ENCODE results near the gene KLHDC7A.

DNA sequence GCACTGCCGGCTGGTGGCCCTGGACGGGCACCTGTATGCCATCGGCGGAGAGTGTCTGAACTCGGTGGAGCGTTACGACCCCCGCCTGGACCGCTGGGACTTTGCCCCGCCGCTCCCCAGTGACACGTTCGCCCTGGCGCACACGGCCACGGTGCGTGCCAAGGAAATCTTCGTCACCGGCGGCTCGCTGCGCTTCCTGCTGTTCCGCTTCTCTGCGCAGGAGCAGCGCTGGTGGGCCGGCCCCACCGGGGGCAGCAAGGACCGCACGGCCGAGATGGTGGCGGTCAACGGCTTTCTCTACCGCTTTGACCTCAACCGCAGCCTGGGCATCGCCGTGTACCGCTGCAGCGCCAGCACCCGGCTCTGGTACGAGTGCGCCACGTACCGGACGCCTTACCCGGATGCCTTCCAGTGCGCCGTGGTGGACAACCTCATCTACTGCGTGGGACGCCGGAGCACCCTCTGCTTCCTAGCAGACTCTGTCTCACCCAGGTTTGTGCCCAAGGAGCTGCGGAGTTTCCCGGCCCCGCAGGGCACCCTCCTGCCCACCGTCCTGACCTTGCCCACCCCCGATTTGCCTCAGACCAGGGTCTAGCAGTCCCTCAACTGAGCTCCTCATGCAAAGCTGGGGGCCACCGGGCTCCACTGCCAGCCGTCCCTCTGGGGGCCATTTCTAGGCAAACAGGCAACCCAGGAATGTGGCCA is 2.1 kb downstream of the KLHDC7A start:
- TF ChIP-seq, protein P1, sequence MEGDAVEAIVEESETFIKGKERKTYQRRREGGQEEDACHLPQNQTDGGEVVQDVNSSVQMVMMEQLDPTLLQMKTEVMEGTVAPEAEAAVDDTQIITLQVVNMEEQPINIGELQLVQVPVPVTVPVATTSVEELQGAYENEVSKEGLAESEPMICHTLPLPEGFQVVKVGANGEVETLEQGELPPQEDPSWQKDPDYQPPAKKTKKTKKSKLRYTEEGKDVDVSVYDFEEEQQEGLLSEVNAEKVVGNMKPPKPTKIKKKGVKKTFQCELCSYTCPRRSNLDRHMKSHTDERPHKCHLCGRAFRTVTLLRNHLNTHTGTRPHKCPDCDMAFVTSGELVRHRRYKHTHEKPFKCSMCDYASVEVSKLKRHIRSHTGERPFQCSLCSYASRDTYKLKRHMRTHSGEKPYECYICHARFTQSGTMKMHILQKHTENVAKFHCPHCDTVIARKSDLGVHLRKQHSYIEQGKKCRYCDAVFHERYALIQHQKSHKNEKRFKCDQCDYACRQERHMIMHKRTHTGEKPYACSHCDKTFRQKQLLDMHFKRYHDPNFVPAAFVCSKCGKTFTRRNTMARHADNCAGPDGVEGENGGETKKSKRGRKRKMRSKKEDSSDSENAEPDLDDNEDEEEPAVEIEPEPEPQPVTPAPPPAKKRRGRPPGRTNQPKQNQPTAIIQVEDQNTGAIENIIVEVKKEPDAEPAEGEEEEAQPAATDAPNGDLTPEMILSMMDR (IDR thresholded peaks at IDR 0.05): no peak
- no peak for TF ChIP-seq POLR2AphosphoS2 (conservative IDR thresholded peaks at IDR 0.05; ENCODE audit: low read length)
- no peak for TF ChIP-seq POLR2A (IDR thresholded peaks at IDR 0.05; ENCODE audit: low read length)
- no peak for TF ChIP-seq EP300 (IDR thresholded peaks at IDR 0.05)
- no peak for TF ChIP-seq FOSB (CRISPR knock-in tag; IDR thresholded peaks at IDR 0.05)
- no peak for TF ChIP-seq RFX5 (IDR thresholded peaks at IDR 0.05)
- no peak for TF ChIP-seq SMC3 (IDR thresholded peaks at IDR 0.05)
